Brain microvascular endothelial cell (primary cell): ENCODE measurements around the gene PIK3R2.

Experiments used
- DNase-seq: peaks from one replicate; pipeline ENCODE4 v3.0.0-alpha.2; 2020
- H3K27ac ChIP-seq: fragments of 250-450 bp; sonication (Bioruptor Pico); 2 replicates; pipeline ENCODE4 v1.5.1; 2020; ENCODE audit warnings: mild to moderate bottlenecking, moderate library complexity
- H3K27me3 ChIP-seq: fragments of 250-450 bp; sonication (Bioruptor Pico); replicated peaks from 2 replicates; pipeline ENCODE4 v1.5.1; 2020; ENCODE audit warnings: mild to moderate bottlenecking
- H3K36me3 ChIP-seq: fragments of 250-450 bp; sonication (Bioruptor Pico); replicated peaks from 2 replicates; pipeline ENCODE4 v1.5.1; 2020; ENCODE audit warnings: mild to moderate bottlenecking
- H3K4me3 ChIP-seq: 2 replicates; pipeline ENCODE4 v1.5.1; 2011; ENCODE audit warnings: low read depth, mild to moderate bottlenecking, control low read depth, low read length, moderate library complexity
- in situ Hi-C: cut with HindIII; loops from 2 replicates; pipeline ENCODE4 v1.10.0; 2017; ENCODE audit warnings: low sequenced_read_pairs, low pct_ligation_motif_present
- TF ChIP-seq, protein P1 (sequence below): IDR thresholded peaks from 2 replicates; pipeline ENCODE4 v1.5.1; 2011; ENCODE audit warnings: low read depth, mild to moderate bottlenecking, moderate library complexity, low read length, control low read depth, inconsistent platforms; ENCODE audit errors: missing control alignments

PIK3R2 gene

DNA sequence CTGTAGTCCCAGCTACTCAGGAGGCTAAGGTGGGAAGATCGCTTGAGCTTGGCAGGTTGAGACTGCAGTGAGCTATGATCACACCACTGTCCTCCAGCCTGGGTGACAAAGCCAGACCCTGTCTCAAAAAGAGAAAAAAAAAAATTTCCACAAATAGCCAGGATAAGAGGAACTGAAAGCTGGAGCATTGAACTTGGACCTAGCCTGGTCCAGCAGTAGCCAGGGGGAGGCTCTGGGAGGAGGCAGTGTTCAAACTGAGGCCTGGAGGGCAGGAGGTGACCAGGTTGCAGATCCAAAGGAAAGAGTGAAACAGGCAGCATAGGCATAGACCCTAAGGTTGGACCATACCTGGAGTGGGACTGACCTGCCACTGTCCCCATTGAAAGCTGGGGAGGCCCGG, 26.9 kb upstream of the PIK3R2 start:
- DNase-seq = no peak
- in situ Hi-C loops = no loop called here

DNA sequence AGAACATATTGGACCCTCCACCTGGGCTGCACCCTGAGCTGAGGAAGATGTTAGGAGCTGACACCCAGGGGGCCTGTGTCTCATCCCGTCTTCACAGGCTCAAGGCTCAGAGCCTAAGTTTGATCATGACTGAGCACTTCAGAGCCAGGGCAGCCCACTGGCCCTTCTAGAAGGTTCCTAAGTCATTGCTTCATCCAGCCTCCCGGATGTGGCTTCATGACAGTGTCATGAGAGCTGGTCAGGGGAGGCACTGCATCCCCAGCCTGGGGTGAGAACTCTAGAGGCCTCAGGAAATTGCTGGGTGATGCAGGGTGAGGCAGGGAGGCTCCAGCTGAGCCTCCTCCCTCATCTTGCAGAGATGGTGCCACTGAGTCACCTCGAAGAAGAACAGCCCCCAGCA, 24.9 kb upstream of the PIK3R2 start:
- TF ChIP-seq, protein P1, sequence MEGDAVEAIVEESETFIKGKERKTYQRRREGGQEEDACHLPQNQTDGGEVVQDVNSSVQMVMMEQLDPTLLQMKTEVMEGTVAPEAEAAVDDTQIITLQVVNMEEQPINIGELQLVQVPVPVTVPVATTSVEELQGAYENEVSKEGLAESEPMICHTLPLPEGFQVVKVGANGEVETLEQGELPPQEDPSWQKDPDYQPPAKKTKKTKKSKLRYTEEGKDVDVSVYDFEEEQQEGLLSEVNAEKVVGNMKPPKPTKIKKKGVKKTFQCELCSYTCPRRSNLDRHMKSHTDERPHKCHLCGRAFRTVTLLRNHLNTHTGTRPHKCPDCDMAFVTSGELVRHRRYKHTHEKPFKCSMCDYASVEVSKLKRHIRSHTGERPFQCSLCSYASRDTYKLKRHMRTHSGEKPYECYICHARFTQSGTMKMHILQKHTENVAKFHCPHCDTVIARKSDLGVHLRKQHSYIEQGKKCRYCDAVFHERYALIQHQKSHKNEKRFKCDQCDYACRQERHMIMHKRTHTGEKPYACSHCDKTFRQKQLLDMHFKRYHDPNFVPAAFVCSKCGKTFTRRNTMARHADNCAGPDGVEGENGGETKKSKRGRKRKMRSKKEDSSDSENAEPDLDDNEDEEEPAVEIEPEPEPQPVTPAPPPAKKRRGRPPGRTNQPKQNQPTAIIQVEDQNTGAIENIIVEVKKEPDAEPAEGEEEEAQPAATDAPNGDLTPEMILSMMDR = no peak
- in situ Hi-C loops = no loop called here
- H3K4me3 ChIP-seq = no peak overlapping the region
- no peak for DNase-seq
- H3K36me3 ChIP-seq = peaks cover 9% of the 10 kb centered on the region
- H3K27me3 ChIP-seq = no peaks in the 10 kb centered on the region
- H3K27ac ChIP-seq = no peak overlapping the region

More for the DNA sequence above, 26.9 kb upstream of the PIK3R2 start:
- TF ChIP-seq, protein P1 = no peak
- Histone ChIP-seq H3K27ac (no peak overlapping the region), H3K36me3 (peaks cover 5% of the 10 kb centered on the region), H3K27me3 (no peaks in the 10 kb centered on the region), H3K4me3 (no peak overlapping the region)

DNA sequence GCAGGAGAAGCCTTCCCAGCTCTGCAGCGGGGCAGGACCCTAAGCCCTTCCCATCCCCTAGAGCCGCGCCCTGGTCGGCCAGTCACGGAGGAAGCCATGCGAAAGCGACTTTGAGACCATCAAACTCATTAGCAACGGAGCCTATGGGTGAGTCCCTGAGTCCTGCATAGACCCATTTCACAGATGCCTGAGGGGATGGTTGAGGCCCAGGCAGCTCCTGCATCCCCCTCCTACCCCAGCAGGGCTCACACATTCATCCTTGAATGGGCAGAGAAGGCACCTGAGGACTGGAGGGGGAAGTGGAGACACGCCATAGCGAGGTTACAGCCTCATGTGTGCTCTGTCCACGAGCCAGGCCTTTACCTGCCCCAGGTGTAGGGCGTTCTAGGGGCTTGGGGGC, 24.2 kb upstream of the PIK3R2 start:
- no peak for DNase-seq
- TF ChIP-seq, protein P1 = no peak
- in situ Hi-C loops = no loop called here
- Histone ChIP-seq H3K27me3 (no peaks in the 10 kb centered on the region), H3K27ac (no peak overlapping the region), H3K4me3 (no peak overlapping the region), H3K36me3 (peaks cover 9% of the 10 kb centered on the region)

DNA sequence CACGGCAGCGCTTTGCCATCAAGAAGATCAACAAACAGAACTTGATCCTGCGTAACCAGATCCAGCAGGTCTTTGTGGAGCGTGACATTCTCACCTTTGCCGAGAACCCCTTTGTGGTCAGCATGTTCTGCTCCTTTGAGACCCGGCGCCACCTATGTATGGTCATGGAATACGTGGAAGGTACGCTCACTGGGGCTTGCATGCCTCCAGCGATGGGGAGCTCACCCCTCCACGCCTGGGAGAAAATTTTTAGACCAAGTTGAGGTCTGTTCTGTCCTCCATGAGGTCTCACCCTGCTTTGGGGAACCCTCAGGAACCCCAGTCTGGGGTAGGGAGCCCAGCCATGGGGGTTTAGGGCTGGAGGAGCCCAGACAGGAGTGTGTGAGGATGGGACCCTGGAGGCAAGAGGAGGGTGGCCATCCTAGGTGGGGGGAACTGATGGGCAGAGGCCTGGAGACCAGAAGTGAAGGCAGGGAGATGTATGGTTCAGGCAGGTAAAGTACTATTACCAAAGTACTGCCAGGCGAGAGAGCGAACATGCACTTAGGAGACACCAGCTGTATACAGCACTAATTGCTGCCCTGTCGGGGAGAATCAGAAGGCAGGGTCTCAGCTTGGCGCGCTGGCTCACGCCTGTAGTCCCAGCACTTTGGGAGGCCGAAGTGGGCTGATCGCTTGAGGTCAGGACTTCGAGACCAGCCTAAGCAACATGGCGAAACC, 22.3 kb upstream of the PIK3R2 start:
- TF ChIP-seq, protein P1 = no peak
- no peak overlapping the region for H3K4me3 ChIP-seq
- DNase-seq = no peak
- no peak overlapping the region for H3K27ac ChIP-seq
- peaks cover 12% of the 10 kb centered on the region for H3K36me3 ChIP-seq
- in situ Hi-C loops = no loop called here
- no peaks in the 10 kb centered on the region for H3K27me3 ChIP-seq

DNA sequence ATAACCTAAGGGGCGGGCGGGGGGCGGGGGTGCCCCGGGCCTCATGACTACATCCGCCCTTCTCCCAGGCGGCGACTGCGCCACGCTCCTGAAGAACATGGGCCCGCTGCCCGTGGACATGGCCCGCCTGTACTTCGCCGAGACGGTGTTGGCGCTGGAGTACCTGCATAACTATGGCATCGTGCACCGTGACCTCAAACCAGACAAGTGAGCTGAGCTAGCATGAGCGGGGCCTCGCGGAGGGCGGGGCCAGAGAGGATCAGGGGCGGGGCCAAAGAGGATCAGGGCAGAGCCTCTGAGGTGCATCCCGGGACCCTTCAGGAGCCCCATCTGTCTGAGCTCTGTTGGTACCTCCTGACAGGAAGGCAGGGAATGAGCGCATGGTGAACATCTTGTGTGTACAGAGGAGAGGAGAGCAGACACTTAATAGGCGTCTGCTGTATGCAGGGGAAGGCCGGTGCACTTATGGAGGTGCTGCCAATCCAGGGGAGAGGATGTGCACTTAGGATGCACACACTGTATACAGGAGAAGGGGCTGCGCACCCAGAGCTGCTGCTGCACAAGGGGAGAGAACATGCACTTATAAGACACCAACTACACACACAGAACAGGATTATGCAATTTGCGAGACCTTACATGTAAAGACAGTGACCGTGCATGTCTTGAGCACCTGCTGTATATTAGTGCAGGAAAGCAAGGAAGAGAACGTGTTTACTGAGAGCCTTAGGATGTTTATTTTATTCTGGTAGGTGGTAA, 20.9 kb upstream of the PIK3R2 start:
- Histone ChIP-seq H3K27me3 (no peaks in the 10 kb centered on the region), H3K36me3 (peaks cover 16% of the 10 kb centered on the region), H3K27ac (no peak overlapping the region), H3K4me3 (no peak overlapping the region)
- TF ChIP-seq, protein P1 = no peak
- DNase-seq = no peak
- in situ Hi-C loops = no loop called here
